Loucy (cell line): ENCODE measurements around the gene PARVB.

ENCODE experiments used
- H2AFZ ChIP-seq: fragments of 200-600 bp; sonication (generic); 2 replicates; pipeline ENCODE4 v1.6.0; 2016; ENCODE audit warnings: antibody characterized with exemption, mild to moderate bottlenecking, low read length, moderate library complexity
- H3F3A ChIP-seq: fragments of 200-600 bp; 2 replicates; pipeline ENCODE4 v1.6.0; 2016; ENCODE audit warnings: antibody characterized with exemption, low read depth, mild to moderate bottlenecking
- H3K27me3 ChIP-seq: fragments of 200-600 bp; sonication (generic); 2 replicates; pipeline ENCODE4 v1.6.1; 2014; ENCODE audit warnings: low read length, mild to moderate bottlenecking; ENCODE audit not compliant: insufficient read depth, poor library complexity, severe bottlenecking
- H3K36me3 ChIP-seq: fragments of 200-600 bp; sonication (generic); 2 replicates; pipeline ENCODE4 v1.6.1; 2016; ENCODE audit warnings: low read length; ENCODE audit not compliant: insufficient read depth
- H3K4me1 ChIP-seq: fragments of 200-600 bp; sonication (generic); 2 replicates; pipeline ENCODE4 v1.5.1; 2014; ENCODE audit warnings: low read length, mild to moderate bottlenecking; ENCODE audit not compliant: insufficient read depth, poor library complexity, severe bottlenecking
- H3K4me2 ChIP-seq: fragments of 200-600 bp; sonication (generic); 2 replicates; pipeline ENCODE4 v1.6.0; 2014; ENCODE audit warnings: antibody characterized with exemption, low read length, low read depth, mild to moderate bottlenecking; ENCODE audit not compliant: poor library complexity, severe bottlenecking
- H3K4me3 ChIP-seq: fragments of 200-600 bp; sonication (generic); 2 replicates; pipeline ENCODE4 v1.5.1; 2014; ENCODE audit warnings: low read length, mild to moderate bottlenecking, mixed read lengths; ENCODE audit not compliant: poor library complexity, severe bottlenecking
- H3K79me2 ChIP-seq: fragments of 200-600 bp; sonication (generic); 2 replicates; pipeline ENCODE4 v1.6.1; 2014; ENCODE audit warnings: low read length; ENCODE audit not compliant: insufficient read depth
- H3K9ac ChIP-seq: fragments of 200-600 bp; sonication (generic); 2 replicates; pipeline ENCODE4 v1.6.0; 2014; ENCODE audit warnings: mild to moderate bottlenecking, low read depth, low read length, moderate library complexity; ENCODE audit not compliant: poor library complexity, severe bottlenecking
- H3K9me2 ChIP-seq: fragments of 200-600 bp; sonication (generic); replicated peaks from 2 replicates; pipeline ENCODE4 v1.6.1; 2016; ENCODE audit warnings: low read depth, low read length, mixed read lengths
- H3K9me3 ChIP-seq: fragments of 200-600 bp; sonication (generic); 2 replicates; pipeline ENCODE4 v1.6.1; 2014; ENCODE audit warnings: mild to moderate bottlenecking, antibody characterized with exemption, low read length, low read depth; ENCODE audit not compliant: insufficient read depth
- H4K20me1 ChIP-seq: fragments of 200-600 bp; sonication (generic); 2 replicates; pipeline ENCODE4 v1.6.0; 2014; ENCODE audit warnings: antibody characterized with exemption, low read length, mild to moderate bottlenecking; ENCODE audit not compliant: insufficient read depth, poor library complexity, severe bottlenecking
- CTCF ChIP-seq: fragments of 200-600 bp; sonication (generic); conservative IDR thresholded peaks from 2 replicates; pipeline ENCODE4 v1.5.1; 2014; ENCODE audit warnings: mild to moderate bottlenecking, antibody characterized with exemption, low read length
- EZH2phosphoT487 ChIP-seq: fragments of 200-600 bp; IDR thresholded peaks from 2 replicates; pipeline ENCODE4 v1.6.1; 2018; ENCODE audit warnings: antibody characterized with exemption, mild to moderate bottlenecking, moderate library complexity, borderline replicate concordance

PARVB gene

GRCh38 chr22:44168206-44168605 lies 144.1 kb downstream of the PARVB start:
- Histone ChIP-seq H3K79me2 (no peaks in the 10 kb centered on the region), H3K27me3 (no peaks in the 10 kb centered on the region), H3K4me1 (no peaks in the 10 kb centered on the region), H3K9ac (no peak overlapping the region), H3K9me3 (no peaks in the 10 kb centered on the region), H3F3A (no peaks in the 10 kb centered on the region), H3K9me2 (no peaks in the 10 kb centered on the region), H4K20me1 (no peaks in the 10 kb centered on the region), H3K36me3 (no peaks in the 10 kb centered on the region), H2AFZ (no peak overlapping the region), H3K4me2 (no peak overlapping the region), H3K4me3 (no peak overlapping the region)
- TF ChIP-seq CTCF (no peak), EZH2phosphoT487 (no peak)

GRCh38 chr22:44170470-44170869 lies 146.4 kb downstream of the PARVB start:
- no peaks in the 10 kb centered on the region for H3K9me3 ChIP-seq
- no peak overlapping the region for H3K4me2 ChIP-seq
- H3F3A ChIP-seq: no peaks in the 10 kb centered on the region
- no peaks in the 10 kb centered on the region for H3K36me3 ChIP-seq
- no peak overlapping the region for H2AFZ ChIP-seq
- no peak overlapping the region for H3K4me3 ChIP-seq
- H3K9ac ChIP-seq: no peak overlapping the region
- no peaks in the 10 kb centered on the region for H3K4me1 ChIP-seq
- H3K79me2 ChIP-seq: no peaks in the 10 kb centered on the region
- TF ChIP-seq EZH2phosphoT487: no peak
- TF ChIP-seq CTCF: no peak
- H4K20me1 ChIP-seq: no peaks in the 10 kb centered on the region
- H3K9me2 ChIP-seq: no peaks in the 10 kb centered on the region
- no peaks in the 10 kb centered on the region for H3K27me3 ChIP-seq

GRCh38 chr22:44171561-44171960 lies 147.5 kb downstream of the PARVB start:
- no peaks in the 10 kb centered on the region for H3K4me1 ChIP-seq
- no peaks in the 10 kb centered on the region for H3K27me3 ChIP-seq
- no peaks in the 10 kb centered on the region for H3K79me2 ChIP-seq
- no peaks in the 10 kb centered on the region for H4K20me1 ChIP-seq
- no peak overlapping the region for H3K4me3 ChIP-seq
- no peaks in the 10 kb centered on the region for H3K9me2 ChIP-seq
- TF ChIP-seq EZH2phosphoT487: no peak
- TF ChIP-seq CTCF: no peak
- H3F3A ChIP-seq: no peaks in the 10 kb centered on the region
- no peaks in the 10 kb centered on the region for H3K9me3 ChIP-seq
- H2AFZ ChIP-seq: no peak overlapping the region
- H3K4me2 ChIP-seq: no peak overlapping the region
- H3K36me3 ChIP-seq: no peaks in the 10 kb centered on the region
- H3K9ac ChIP-seq: no peak overlapping the region
